Small intestine (tissue), 7 donors: ENCODE measurements around the gene GNAL. TPM values are rescaled to one million over a fixed set of nuclear protein-coding genes. Genes with fewer than 3 reads are reported as not detected.

Experiments used
- DNase-seq, 2 donors: peaks; one replicate each; pipeline versions ENCODE4 v3.0.0 to v3.0.0-alpha.2; 2013
- FAIRE-seq: peaks from 2 replicates; lab custom pipeline; 2012; peaks lifted over from hg19 to GRCh38; lab: Jason Lieb, UNC
- H3K27ac ChIP-seq, 3 donors: one replicate each; pipeline ENCODE4 v1.5.1; 2013; ENCODE audit warnings: low read length in 2 of 3, mild to moderate bottlenecking in 2 of 3, control low read depth in 1 of 3, inconsistent platforms in 1 of 3, low read depth in 1 of 3, moderate library complexity in 1 of 3
- H3K27me3 ChIP-seq, 3 donors: one replicate each; pipeline ENCODE4 v1.6.1; 2013; ENCODE audit warnings: low read length in 3 of 3, inconsistent platforms in 1 of 3; ENCODE audit not compliant: control insufficient read depth in 3 of 3, insufficient read depth in 3 of 3
- H3K36me3 ChIP-seq, 3 donors: one replicate each; pipeline ENCODE4 v1.6.1; 2013; ENCODE audit warnings: low read length in 3 of 3, inconsistent platforms in 1 of 3, low read depth in 1 of 3, mild to moderate bottlenecking in 1 of 3, moderate library complexity in 1 of 3; ENCODE audit not compliant: control insufficient read depth in 3 of 3, insufficient read depth in 2 of 3
- H3K4me1 ChIP-seq, 3 donors: one replicate each; pipeline ENCODE4 v1.6.1; 2013; ENCODE audit warnings: low read length in 2 of 3, inconsistent platforms in 1 of 3, low read depth in 1 of 3, mild to moderate bottlenecking in 1 of 3, moderate library complexity in 1 of 3; ENCODE audit not compliant: control insufficient read depth in 3 of 3, insufficient read depth in 2 of 3
- H3K4me3 ChIP-seq, 3 donors: one replicate each; pipeline ENCODE4 v1.5.1; 2013; ENCODE audit warnings: low read length in 3 of 3, control low read depth in 1 of 3, inconsistent platforms in 1 of 3, low read depth in 1 of 3, mild to moderate bottlenecking in 1 of 3, moderate library complexity in 1 of 3
- H3K9me3 ChIP-seq, 2 donors: one replicate each; pipeline ENCODE4 v1.6.1; 2013; ENCODE audit warnings: low read depth in 1 of 2, low read length in 1 of 2; ENCODE audit not compliant: control insufficient read depth in 2 of 2, insufficient read depth in 1 of 2
- WGBS, 3 donors: extraction: QIAGEN DNeasy Blood & Tissue Kit; methylation state at CpG; one replicate each; pipeline ENCODE4 v1.1.7; 2013; 5-methylcytosine and 5-hydroxymethylcytosine counted together
- polyA plus RNA-seq, 4 donors: library from polyadenylated mRNA; stranded (reverse) in 3 of 4; unstranded in 1 of 4; fragments of 200-250 nt in 3 of 4; fragments of 120-200 nt in 1 of 4; gene quantifications; one replicate each; pipeline versions ENCODE4 v1.2.1 to v1.2.3, GENCODE V29; 2013
- donor health status: healthy with polysubstance abuse.
- donor health status: control.
- donor health status: control.
- donor health status: Bipolar disorder and iron deficiency.
- donor health status: healthy.

Gene GNAL
- polyA plus RNA-seq, 4 donors = 0.45 to 6.4 (median 1.4) TPM

- no peak overlapping the region for H3K27ac ChIP-seq
- H3K4me1 ChIP-seq = no peaks in the 10 kb centered on the region
- no peaks in the 10 kb centered on the region for H3K9me3 ChIP-seq
- no peaks in the 10 kb centered on the region for H3K36me3 ChIP-seq
- H3K27me3 ChIP-seq = peaks cover 0 to 6% (median 3%) of the 10 kb centered on the region in 3 donors
- no peak for FAIRE-seq
- 76 to 85% (median 78%) methylated on average over 9 of the region's 9 CpGs for WGBS, 3 donors
- no peak overlapping the region for H3K4me3 ChIP-seq
- DNase-seq = no peak
Observed at GRCh38 chr18:11657152-11657551, 31.9 kb upstream of the GNAL start.

- H3K9me3 ChIP-seq = no peaks in the 10 kb centered on the region
- H3K36me3 ChIP-seq = no peaks in the 10 kb centered on the region
- no peak for DNase-seq
- 81 to 84% (median 82%) methylated on average over 8 of the region's 8 CpGs for WGBS, 3 donors
- no peak overlapping the region for H3K4me3 ChIP-seq
- no peaks in the 10 kb centered on the region for H3K4me1 ChIP-seq
- H3K27ac ChIP-seq = no peak overlapping the region
- no peak for FAIRE-seq
- peaks cover 0 to 6% (median 3%) of the 10 kb centered on the region in 3 donors for H3K27me3 ChIP-seq
Observed at GRCh38 chr18:11657554-11657953, 31.5 kb upstream of the GNAL start.

- DNase-seq (no peak), FAIRE-seq (no peak)
- no peaks in the 10 kb centered on the region for H3K36me3 ChIP-seq
- peaks cover 0 to 6% (median 3%) of the 10 kb centered on the region in 3 donors for H3K27me3 ChIP-seq
- H3K4me1 ChIP-seq = no peaks in the 10 kb centered on the region
- no peak overlapping the region for H3K4me3 ChIP-seq
- no peaks in the 10 kb centered on the region for H3K9me3 ChIP-seq
- 82 to 92% (median 83%) methylated on average over 5 of the region's 5 CpGs for WGBS, 3 donors
- no peak overlapping the region for H3K27ac ChIP-seq
Observed at GRCh38 chr18:11658019-11658418, 31.0 kb upstream of the GNAL start.

GRCh38 chr18:11658989-11659388 is 30.1 kb upstream of the GNAL start:
- DNase-seq (no peak), FAIRE-seq (no peak)
- peaks cover 0 to 6% (median 3%) of the 10 kb centered on the region in 3 donors for H3K27me3 ChIP-seq
- H3K27ac ChIP-seq = no peak overlapping the region
- no peak overlapping the region for H3K4me3 ChIP-seq
- H3K4me1 ChIP-seq = no peaks in the 10 kb centered on the region
- no peaks in the 10 kb centered on the region for H3K36me3 ChIP-seq
- 74 to 89% (median 79%) methylated on average over 6 of the region's 6 CpGs for WGBS, 3 donors
- no peaks in the 10 kb centered on the region for H3K9me3 ChIP-seq

- H3K9me3 ChIP-seq = no peaks in the 10 kb centered on the region
- H3K36me3 ChIP-seq = no peaks in the 10 kb centered on the region
- FAIRE-seq (no peak), DNase-seq (no peak)
- peaks cover 0 to 2% (median 0%) of the 10 kb centered on the region in 3 donors for H3K27me3 ChIP-seq
- no peaks in the 10 kb centered on the region for H3K4me1 ChIP-seq
- 88 to 93% (median 89%) methylated on average over 7 of the region's 7 CpGs for WGBS, 3 donors
- no peak overlapping the region for H3K27ac ChIP-seq
- no peak overlapping the region for H3K4me3 ChIP-seq
Observed at GRCh38 chr18:11660691-11661090, 28.4 kb upstream of the GNAL start.

GRCh38 chr18:11661430-11661829 is 27.6 kb upstream of the GNAL start:
- Histone ChIP-seq H3K27me3 (peaks cover 0 to 2% (median 0%) of the 10 kb centered on the region in 3 donors), H3K4me3 (no peak overlapping the region), H3K9me3 (no peaks in the 10 kb centered on the region), H3K36me3 (no peaks in the 10 kb centered on the region), H3K27ac (no peak overlapping the region), H3K4me1 (no peaks in the 10 kb centered on the region)
- FAIRE-seq (no peak), DNase-seq (no peak)
- WGBS, 3 donors = 61 to 66% (median 65%) methylated on average over 5 of the region's 5 CpGs

GRCh38 chr18:11663439-11664029 is 25.5 kb upstream of the GNAL start:
- Histone ChIP-seq H3K9me3 (no peaks in the 10 kb centered on the region), H3K27me3 (peaks cover 0 to 2% (median 0%) of the 10 kb centered on the region in 3 donors), H3K27ac (no peak overlapping the region), H3K4me3 (no peak overlapping the region), H3K36me3 (no peaks in the 10 kb centered on the region), H3K4me1 (no peaks in the 10 kb centered on the region)
- no peak for DNase-seq
- WGBS, 3 donors = 71 to 78% (median 72%) methylated on average over 6 of the region's 6 CpGs
- FAIRE-seq = no peak

GRCh38 chr18:11664286-11664685 is 24.8 kb upstream of the GNAL start:
- Histone ChIP-seq H3K4me3 (no peak overlapping the region), H3K27me3 (peaks cover 0 to 2% (median 0%) of the 10 kb centered on the region in 3 donors), H3K9me3 (no peaks in the 10 kb centered on the region), H3K27ac (no peak overlapping the region), H3K36me3 (no peaks in the 10 kb centered on the region), H3K4me1 (no peaks in the 10 kb centered on the region)
- FAIRE-seq (no peak), DNase-seq (no peak)
- WGBS, 3 donors = 52 to 76% (median 73%) methylated on average over 3 to 4 of the region's 4 CpGs

GRCh38 chr18:11665146-11665545 is 23.9 kb upstream of the GNAL start:
- no peak overlapping the region for H3K27ac ChIP-seq
- FAIRE-seq (no peak), DNase-seq (no peak)
- H3K4me3 ChIP-seq = no peak overlapping the region
- H3K27me3 ChIP-seq = peaks cover 0 to 2% (median 0%) of the 10 kb centered on the region in 3 donors
- H3K4me1 ChIP-seq = no peaks in the 10 kb centered on the region
- 52 to 66% (median 56%) methylated on average over 4 of the region's 4 CpGs for WGBS, 3 donors
- H3K36me3 ChIP-seq = no peaks in the 10 kb centered on the region
- H3K9me3 ChIP-seq = no peaks in the 10 kb centered on the region
